NCI-H146 treated with DMSO at 0.1 percent for 48 hours (cell line): ENCODE results near the gene PPP2R3B.
"Not testable (repeated sequence)": the region's sequence is repeated elsewhere in the genome, so short reads cannot be mapped to it uniquely, and the experiment has no call there.

ENCODE experiments used
- DNase-seq: peaks from one replicate; lab custom pipeline; 2025; ENCODE audit not compliant: unreplicated experiment; lab: John Stamatoyannopoulos, UW

PPP2R3B gene

DNA sequence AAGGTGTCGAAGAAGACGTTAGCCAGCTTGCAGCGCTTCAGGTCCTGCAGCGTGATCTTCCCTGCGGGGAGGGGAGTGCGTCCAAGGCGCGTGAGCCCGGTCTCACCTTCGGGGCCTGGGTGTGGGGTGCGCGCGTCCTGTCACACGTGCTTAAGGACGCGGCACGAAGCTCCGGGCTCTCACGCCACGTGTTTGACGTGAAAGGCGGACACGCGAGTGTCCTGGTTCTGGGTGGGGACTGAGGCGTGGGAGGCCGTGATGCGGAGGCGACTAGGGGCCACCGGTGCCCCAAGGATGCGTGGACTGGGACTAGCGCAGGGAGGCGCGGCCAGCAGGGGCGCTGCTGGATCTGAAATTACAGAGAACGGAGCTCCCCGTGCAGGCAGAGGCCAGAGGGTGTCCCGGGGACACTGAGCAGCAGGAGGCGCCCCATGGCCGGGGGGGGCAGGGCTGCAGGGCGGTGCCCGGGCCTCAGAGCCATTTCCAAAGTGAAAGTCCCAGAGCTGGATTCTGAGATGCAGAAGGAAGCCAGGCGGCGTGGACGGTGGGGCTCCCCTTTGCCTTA is 47.8 kb downstream of the PPP2R3B start:
- no peak for DNase-seq

DNA sequence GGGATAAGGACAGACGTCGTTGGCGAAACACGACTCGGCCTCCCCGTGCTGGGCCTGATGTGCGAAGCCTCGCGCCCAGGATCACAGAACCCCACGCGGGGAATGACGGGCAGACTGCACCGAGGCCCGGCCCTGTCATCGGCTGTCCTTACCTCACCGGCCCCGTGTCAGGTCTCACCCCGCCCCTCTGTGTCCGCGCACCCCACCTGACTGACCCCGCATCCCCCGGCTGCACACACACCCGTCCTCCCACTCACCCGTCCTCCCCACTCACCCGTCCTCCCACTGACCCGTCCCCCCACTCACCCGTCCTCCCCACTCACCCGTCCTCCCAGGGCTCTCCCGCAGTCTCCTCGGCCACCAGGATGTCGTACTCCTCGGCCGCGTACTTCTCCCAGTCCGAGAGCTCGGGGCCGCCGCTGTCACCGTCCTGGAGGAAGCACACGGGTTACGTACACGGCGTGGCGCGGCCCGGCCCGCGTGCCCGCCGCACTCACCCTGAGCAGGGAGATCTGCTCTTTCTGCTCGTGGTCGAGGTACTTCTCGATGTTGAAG is 48.3 kb downstream of the PPP2R3B start:
- DNase-seq: no peak

DNA sequence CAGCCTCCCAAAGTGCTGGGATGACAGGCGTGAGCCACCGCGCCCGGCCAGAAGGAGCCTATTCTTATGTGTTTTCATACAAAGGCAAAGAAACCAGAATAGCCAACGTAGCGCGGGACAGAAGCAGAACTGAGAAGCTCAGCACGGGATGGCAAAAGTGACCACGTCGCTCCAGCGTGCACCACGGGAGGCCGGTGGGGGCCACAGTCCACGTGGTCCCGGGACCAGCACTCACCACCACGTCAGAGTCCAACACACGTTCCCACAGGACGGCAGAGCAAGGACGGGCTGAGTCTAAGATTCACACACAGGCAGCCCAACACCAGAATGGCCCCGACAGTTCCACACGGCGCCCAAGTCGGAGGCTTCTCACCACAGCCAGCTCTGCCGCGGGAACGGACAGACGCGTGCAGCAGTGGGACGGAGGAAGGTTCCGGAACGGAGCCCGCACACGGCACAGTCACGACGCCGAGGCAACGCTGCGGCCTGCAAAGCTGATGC is 49.3 kb downstream of the PPP2R3B start:
- DNase-seq: no peak

DNA sequence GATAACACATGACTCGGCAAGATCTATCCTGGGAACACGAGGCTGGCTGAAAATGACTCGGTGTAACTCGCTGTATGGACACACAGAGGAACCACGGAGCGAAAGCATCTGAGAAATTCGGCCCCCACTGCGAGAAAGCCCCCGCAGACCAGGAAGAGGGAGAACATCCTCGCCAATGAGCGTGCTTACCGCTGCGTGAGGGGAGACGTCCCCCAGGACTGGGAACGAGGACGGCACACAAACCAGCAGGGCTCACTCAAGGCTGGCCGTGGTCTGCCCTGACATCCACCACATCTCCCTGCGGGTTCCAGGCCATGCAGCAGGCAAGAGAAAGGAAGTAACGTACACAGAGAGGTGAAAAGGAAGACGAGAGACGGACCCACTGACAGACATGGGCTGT is 50.5 kb downstream of the PPP2R3B start:
- DNase-seq: no peak

DNA sequence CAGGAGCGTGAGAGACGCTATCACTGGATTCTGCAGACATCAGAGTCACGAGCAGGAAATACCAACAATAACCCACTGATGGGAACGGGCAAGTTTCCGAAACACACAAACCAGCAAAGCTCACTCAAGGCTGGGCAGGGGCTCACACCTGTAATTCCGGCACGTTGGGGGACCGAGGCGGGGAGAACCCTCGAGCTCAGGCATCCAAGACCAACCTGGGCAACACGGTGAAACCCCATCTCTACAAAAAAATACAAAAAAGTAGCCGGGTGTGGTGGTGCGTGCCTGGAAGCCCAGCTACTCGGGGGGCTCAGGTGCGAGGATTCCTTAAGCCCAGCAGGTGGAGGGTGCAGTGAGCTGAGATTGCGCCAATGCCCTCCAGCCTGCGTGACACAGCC is 51.0 kb downstream of the PPP2R3B start:
- no peak for DNase-seq

DNA sequence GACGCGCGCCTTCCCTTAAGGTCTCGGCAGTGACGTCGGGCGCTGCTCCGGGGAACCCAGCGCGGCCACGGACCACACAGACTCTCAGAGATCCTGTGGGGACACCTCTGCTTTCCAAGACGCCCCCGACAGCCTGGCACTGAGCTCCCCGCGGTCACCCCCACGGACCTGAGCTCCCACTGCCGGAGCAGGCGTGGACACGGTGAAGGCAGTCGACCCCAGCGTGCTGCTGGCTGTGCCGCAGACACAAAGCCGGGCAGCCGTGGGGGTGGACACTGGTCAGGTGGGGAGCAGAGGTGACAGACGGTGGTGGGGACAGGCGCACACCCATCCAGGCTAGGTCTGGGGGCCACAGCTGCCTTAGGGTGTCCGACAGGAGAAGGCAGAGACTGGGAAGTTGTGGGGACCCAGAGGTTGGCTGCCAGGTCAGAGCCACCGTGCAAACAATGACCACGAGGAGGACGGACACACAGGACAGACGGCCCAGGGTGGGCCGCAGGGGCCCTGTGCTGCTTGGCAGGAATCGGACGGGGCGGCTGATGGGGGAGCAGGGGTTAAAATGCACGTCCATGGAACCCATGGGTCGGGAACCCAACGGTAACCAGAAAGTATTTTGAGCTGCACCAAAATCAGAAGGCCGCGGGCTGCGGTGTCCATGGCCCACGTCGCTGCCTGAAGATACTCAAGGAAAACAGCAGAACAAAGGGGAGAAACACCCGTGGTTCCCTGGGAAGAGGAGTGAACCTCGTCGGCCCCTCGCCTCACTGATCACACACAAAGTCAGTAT is 51.5 kb downstream of the PPP2R3B start:
- no peak for DNase-seq

DNA sequence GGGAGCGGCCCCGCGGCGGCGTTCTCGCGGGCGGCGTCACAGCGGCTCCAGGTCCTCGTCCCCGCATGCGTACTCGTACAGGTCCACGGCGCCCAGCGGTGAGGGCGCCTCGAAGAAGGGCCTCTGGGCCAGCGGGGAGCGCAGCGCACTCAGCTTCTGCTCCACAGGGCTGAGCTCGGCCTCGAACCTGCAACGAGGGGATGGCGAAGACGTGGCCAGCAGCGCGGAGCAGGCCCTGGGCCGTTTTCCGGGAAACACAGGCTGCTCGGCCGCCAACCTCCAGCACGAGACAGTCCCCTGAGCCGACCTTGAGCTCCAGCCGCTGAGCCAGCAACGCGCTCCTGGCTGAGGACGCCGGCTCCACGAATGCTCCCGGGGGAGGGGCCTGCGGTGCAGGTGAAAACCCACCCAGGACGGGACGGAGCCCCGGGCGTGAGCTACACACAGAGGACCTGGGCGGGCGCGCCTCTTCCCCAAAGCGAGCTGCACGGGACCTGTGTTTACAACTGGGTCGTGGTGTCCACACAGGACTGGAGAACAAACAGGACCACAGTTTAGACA is 52.3 kb downstream of the PPP2R3B start:
- DNase-seq: no peak

DNA sequence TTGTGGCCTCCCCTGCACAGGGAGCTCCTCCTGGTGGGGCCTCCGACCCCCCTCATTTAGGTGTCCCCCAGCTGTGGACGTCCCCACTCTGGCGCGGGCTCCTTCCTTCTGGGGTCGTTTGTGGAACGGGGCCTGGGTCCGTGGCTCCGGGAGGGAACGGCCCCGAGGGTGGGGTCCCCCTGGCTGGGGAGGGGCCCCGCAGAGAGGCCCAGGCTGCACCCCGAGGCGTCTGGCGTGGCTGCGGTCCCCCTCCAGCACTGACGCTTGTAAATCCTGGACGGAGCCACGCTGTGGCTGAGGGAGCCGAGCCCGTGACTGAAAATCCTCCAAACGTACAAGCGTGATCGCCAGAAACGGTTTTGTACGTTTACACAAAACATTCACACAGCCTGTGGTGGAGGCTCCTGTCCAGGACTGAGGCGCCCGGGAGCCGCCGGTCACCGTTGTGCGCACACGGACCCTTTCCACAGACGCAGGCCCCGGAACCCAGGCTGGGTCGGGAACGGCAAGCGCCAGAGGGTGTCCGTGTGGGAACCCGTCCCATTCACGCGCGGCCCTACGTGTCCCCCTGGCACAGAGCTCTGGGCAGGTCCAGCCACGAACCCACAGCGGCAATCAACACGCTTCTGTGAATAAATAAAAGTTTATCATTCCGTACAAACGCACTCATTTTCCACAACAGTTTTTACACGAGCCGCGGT is 52.9 kb downstream of the PPP2R3B start:
- no peak for DNase-seq

DNA sequence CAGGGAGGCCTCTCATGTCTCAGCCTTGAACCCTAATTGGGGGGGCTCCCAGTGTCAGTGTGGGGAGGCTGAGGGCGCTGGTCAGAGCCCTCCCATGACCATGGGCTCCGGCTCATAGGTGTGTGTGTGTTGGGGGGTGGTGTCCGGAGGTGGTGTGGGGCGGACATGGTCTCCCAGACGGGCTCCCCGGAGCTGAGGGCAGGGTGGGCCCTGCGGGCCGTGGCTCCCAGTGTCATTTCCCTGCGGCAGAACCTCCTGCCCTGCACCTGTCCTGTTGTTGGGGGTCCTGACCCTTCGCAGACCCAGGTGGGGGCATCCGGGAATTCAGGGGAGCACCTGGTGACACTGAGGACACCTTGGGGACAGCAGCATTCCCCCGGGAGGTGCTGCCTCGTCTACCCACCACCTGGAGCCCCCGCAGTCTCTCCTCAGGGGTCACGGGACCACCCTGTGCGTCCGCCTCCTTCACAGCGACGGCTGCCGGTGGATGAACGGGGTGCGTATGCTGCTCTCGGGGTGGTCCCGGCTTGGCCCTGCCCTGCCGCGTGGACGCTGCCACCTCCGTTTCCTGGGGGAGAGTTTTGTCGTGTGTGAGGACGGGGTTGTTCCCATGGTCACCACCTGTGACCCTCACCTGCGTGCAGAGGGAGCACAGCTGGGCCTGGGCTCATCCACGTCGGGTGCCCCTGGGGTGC is 53.6 kb downstream of the PPP2R3B start:
- DNase-seq: no peak

DNA sequence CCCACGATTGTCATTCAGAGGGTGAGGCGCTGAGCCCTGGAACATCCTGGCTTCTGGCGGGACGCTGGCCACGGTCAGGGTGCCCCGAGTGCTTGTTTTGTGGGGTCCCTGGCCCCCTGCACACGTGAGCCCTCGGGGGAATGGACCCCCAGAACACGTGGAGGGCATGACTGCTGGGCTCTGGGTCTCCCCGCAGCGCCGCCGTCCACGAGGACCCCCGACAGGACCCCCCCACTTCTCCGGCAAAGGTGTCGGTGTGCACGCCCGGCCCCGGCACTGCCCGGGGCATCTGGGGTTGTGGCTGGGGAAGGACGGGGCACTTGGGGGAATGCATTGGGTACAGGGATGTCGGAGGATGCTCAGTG is 54.2 kb downstream of the PPP2R3B start:
- no peak for DNase-seq

DNA sequence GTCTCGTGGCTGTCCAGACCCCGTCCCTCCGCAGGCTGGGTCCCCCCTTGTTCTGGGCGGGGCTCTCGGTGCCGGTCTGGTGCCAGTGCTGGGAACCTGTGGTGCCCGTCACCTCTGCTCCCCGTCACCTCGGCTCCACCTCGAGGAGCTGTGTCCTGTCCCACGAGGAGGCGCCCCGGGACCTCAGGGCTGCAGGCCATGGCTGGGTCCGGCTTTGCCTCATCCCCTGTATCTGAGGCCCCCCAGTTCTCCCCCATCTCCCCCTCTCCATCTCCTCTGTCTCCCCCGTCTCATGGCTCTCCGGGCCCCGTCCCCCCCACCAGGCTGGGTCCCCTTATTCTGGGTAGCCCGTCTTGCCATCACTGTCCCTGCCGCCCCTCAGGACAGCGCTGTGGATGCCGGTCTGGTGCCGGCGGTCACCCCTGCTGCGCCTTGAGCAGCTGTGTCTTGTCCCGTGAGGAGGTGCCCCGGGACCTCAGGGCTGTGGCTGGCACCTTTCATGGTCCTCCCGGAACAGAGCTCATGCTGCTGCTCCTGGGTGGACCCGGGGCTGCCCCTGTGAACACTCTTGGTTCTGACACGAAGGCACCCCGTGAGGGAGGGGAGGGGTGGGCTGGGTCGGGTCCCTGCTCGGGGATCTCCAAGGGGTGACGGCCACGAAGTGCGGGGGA is 54.7 kb downstream of the PPP2R3B start:
- no peak for DNase-seq

DNA sequence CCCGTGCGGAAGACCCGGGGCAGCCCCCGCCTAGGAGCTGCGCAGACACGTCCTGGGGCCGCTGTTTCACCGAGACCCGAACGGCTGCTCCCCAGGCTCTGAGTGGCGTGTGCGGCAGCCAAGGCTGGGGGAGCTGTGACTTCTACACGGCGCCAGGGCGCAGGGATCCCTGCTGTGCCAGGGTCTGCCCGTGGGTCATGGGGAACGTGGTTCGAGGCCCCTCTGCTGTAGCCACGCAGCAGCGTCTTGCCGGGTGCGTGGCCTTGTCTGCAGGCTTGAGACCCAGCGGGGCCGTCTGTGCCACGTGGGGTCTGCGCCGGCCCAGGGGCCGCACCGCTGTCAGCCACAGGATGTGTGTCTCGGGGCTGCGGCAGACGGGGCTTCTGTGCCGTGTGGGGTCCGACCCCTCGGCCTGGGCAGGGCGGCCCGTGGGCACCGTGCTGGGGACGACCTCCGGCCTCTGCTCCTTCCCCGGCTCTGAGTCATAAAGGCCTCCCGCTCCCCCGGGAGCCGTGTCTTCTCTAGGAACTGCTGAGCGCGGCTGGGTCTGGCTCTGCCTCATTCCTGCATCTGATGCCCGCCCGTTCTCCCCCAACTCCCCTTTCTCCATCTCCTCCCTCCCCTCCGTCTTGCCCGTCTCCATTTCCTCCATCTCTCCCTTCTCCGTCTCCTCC is 55.4 kb downstream of the PPP2R3B start:
- no peak for DNase-seq

DNA sequence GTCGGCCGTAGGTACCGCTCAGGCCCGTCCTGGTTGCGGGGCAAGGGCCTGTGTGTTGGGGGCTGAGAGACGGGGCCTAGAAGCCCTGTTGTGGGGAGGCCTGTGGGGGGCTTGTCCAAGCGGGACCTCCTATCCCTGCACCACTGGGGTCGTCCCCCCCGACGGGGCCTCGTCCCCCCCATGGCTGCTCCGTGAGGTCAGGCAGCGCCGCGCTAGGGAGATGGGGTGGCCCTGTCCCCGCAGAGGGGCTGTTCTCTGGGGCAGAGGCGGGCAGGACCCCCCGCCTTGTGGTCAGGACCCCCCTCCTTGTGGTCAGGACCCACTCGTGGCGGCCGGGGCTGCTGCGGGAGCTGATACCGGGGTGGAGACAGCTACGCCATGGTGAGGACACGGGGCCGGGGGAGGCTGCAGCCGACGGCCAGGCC is 56.0 kb downstream of the PPP2R3B start:
- no peak for DNase-seq

DNA sequence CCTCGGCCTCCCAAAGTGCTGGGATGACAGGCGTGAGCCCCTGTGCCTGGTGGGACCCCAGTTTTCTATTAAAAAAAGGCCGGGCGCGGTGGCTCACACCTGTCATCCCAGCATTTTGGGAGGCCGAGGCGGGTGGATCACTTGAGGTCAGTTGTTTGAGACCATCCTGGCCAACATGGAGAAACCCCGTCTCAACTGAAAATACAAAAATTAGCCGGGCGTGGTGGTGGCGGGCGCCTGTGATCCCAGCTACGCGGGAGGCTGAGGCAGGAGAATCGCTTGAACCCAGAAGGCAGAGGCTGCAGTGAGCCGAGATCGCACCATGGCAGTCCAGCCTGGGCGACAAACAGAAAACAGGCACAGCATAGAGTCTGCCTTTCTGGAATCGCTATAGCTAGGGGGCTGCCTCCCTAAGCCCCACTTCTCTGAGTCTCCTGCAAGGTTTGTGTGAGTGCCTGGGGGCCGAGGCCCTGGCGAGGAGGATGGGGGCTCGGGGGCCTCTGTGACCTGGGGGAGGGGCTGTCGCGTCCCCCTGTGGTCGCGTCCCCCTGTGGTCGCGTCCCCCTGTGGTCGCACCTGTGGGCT is 56.5 kb downstream of the PPP2R3B start:
- not testable (repeated sequence) for DNase-seq

DNA sequence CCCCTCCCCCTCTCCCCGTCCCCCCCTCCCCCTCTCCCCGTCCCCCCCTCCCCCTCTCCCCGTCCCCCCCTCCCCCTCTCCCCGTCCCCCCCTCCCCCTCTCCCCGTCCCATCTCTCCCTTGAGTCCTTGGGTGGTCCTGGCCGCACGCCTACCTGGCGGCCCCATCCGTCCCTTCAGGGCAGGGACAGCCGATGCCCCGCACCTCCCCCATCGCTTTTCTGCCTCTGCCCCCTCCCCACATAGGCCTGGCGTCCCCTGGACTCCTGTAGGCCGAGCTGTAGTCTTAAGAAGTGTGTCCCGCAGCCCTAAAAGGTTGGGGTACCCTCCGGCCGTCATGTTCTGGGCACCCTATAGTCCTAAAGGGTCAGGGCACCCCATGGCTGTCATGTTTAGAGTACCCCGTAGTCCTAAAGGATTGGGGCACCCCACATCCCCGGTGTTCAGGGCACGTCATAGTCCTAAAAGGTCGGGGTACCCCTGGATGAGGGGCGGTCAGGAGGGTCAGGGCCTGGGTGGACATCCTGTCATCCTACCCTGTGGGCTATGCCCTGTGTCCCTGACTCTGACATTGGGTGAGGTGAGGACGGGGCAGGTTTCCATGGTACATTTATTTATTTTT is 57.3 kb downstream of the PPP2R3B start:
- no peak for DNase-seq

DNA sequence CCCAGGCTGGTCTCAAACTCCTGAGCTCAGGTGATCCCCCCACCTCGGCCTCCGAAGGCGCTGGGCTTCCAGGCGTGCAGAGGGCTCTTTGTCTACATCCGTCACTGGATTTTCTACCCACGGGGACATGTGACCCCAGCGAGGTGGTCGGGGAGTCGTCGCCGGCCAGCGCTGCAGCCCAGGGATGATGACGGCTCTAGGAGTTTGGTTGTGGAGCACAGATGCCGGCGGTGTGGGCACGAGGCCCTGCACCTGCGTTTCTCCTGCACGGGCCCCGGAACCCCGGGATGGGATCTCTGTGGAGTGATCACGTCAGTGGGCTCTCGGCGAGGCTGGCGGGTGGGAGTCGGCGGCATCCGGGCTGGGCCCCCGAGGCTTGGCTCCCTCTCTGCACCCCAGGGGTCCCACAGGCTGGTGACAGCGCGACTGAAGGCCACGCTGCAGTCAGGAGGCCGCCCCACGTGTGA is 59.0 kb downstream of the PPP2R3B start:
- no peak for DNase-seq

DNA sequence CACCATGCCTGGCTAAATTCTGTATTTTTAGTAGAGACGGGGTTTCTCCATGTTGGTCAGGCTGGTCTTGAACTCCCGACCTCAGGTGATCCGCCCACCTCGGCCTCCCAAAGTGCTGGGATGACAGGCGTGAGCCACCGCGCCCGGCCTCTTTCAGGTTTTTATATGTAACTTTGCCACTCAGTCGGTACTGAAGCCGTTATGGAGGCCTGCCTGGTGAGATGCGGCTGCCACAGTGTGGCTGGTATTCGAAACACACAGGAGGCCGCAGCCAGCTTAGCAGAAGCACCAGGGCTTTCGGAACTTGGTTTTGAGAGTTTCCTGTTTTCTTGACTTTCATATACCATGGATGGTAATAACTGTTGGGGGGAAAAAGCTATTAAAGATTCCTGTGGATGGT is 62.0 kb downstream of the PPP2R3B start:
- not testable (repeated sequence) for DNase-seq

DNA sequence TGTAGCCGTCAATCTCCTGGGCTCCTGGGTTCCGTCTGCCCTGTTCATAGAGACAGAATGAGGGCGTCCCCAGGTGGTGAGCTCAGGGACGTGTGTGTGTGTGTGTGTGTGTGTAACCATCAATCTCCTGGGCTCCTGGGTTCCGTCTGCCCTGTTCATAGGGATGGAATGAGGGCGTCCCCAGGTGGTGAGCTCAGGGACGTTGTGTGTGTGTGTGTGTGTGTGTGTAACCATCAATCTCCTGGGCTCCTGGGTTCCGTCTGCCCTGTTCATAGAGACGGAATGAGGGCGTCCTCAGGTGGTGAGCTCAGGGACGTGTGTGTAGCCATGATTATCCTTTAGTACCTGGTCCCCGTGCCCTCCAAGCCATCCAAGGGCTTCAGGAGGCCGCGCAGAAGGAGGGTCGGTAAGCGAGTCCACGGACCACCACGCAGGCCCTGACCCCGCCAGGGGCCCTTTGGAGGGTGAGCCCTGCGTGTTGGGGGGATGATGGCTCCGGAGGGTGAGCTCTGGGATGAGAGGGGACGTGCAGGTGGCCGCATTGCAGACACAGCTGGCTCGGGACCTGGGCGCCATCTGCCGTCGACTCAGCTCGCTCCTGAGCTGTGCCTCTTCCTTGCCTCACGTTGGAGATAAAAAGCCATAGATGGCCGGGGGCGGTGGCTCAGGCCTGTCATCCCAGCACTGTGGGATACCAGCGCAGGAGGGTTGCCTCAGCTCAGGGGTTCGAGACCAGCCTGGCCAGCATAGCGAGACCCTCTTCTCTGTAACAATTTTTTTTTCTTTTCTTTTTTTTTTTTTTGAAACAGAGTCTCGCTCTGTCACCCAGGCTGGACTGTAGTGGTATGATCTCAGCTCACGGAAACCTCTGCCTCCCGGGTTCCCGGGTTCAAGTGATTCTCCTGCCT is 62.7 kb downstream of the PPP2R3B start:
- DNase-seq: no peak
